Sigmoid colon (tissue), 7 donors: ENCODE measurements around the gene C1orf21. TPM values are rescaled to one million over a fixed set of nuclear protein-coding genes. Genes with fewer than 3 reads are reported as not detected.

Experiments
- DNase-seq: peaks from one replicate; pipeline ENCODE4 v3.0.0-alpha.2; 2019
- H3K27ac ChIP-seq, 4 donors: fragments of 200-600 bp; sonication (generic); one replicate each; pipeline ENCODE4 v1.5.1; 2016 to 2019; ENCODE audit warnings: mild to moderate bottlenecking in 1 of 4
- H3K27me3 ChIP-seq, 3 donors: fragments of 200-600 bp; sonication (generic); one replicate each; pipeline ENCODE4 v1.5.1; 2019; ENCODE audit warnings: mild to moderate bottlenecking in 1 of 3
- H3K36me3 ChIP-seq, 4 donors: fragments of 200-600 bp; sonication (generic); one replicate each; pipeline ENCODE4 v1.5.1; 2016 to 2019
- H3K4me1 ChIP-seq, 4 donors: fragments of 200-600 bp; sonication (generic); one replicate each; pipeline ENCODE4 v1.5.1; 2017 to 2019
- H3K4me3 ChIP-seq, 4 donors: fragments of 200-600 bp; sonication (generic); one replicate each; pipeline ENCODE4 v1.5.1; 2017 to 2019; ENCODE audit warnings: mild to moderate bottlenecking in 2 of 4, moderate library complexity in 1 of 4
- H3K9me3 ChIP-seq, 4 donors: fragments of 200-600 bp in 3 of 4; sonication (generic) in 3 of 4; one replicate each; pipeline versions ENCODE4 v1.5.1 to v1.6.1; 2013 to 2019
- EP300 ChIP-seq, 4 donors: sonication (generic); formaldehyde crosslinking; IDR thresholded peaks; one replicate each; pipeline ENCODE4 v1.6.1; 2017; ENCODE audit warnings: antibody characterized with exemption in 4 of 4
- POLR2A ChIP-seq, 2 donors: fragments of 450-650 bp; IDR thresholded peaks; one replicate each; pipeline ENCODE4 v1.6.1; 2016; ENCODE audit warnings: antibody characterized with exemption in 2 of 2, mild to moderate bottlenecking in 2 of 2, moderate library complexity in 2 of 2
- POLR2AphosphoS5 ChIP-seq, 4 donors: sonication (generic); formaldehyde crosslinking; IDR thresholded peaks; one replicate each; pipeline ENCODE4 v1.6.1; 2017; ENCODE audit warnings: antibody characterized with exemption in 4 of 4
- WGBS, 2 donors: extraction: QIAGEN DNeasy Blood & Tissue Kit; methylation state at CpG; one replicate each; pipeline ENCODE4 v1.1.7; 2013; 5-methylcytosine and 5-hydroxymethylcytosine counted together
- intact Hi-C: fragments of 100-400 bp; cut with DNase I; formaldehyde crosslinking; loops from one replicate; pipeline ENCODE4 v1.15.1; 2023
- polyA plus RNA-seq, 3 donors: library from polyadenylated mRNA; stranded (reverse); fragments of 200-250 nt; gene quantifications; one replicate each; pipeline ENCODE4 v1.2.3, GENCODE V29; 2013
- total RNA-seq, 4 donors: library from RNA; depleted of rRNA; stranded (reverse); fragments of >200 nt; gene quantifications; one replicate each; pipeline ENCODE4 v1.1.0, GENCODE V29; 2016
- TF ChIP-seq, protein P1 (sequence below), 4 experiments: fragments of 450-650 bp in 3 of 4; fragments of 200-600 bp in 1 of 4; IDR thresholded peaks; one replicate each; pipeline ENCODE4 v1.5.1; 2016 to 2019; ENCODE audit warnings: antibody characterized with exemption in 4 of 4, mild to moderate bottlenecking in 3 of 4, moderate library complexity in 2 of 4
- donor health status: healthy with polysubstance abuse.
- donor health status: Bipolar disorder and iron deficiency.
- donor health status: healthy.

Gene C1orf21
- total and polyA plus RNA-seq, 7 donors: 39.5 to 109 (median 80.0) TPM

DNA sequence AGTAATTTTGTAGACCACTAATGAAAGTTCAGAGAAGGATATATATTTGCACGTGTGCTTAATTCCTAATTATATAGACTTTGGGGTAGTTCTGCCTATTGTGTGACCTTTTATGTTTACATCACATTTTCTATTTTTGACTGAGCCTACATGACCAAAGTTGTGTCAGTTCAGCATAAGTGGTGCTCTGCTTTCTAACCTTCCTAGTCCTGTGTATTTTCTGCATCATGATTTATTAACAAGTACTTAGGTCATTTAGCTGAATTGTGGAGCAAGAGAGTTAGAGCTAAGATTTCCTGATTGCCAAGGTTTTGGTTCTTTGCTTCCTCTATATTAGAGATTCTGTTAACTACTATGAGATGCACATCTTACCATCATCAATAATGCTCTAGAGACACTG, 176.0 kb downstream of the C1orf21 start:
- H3K27ac ChIP-seq: peak overlapping the region; percentile 31 to 54 (median 46)
- H3K27me3 ChIP-seq: no peaks in the 10 kb centered on the region
- TF ChIP-seq, protein P1, sequence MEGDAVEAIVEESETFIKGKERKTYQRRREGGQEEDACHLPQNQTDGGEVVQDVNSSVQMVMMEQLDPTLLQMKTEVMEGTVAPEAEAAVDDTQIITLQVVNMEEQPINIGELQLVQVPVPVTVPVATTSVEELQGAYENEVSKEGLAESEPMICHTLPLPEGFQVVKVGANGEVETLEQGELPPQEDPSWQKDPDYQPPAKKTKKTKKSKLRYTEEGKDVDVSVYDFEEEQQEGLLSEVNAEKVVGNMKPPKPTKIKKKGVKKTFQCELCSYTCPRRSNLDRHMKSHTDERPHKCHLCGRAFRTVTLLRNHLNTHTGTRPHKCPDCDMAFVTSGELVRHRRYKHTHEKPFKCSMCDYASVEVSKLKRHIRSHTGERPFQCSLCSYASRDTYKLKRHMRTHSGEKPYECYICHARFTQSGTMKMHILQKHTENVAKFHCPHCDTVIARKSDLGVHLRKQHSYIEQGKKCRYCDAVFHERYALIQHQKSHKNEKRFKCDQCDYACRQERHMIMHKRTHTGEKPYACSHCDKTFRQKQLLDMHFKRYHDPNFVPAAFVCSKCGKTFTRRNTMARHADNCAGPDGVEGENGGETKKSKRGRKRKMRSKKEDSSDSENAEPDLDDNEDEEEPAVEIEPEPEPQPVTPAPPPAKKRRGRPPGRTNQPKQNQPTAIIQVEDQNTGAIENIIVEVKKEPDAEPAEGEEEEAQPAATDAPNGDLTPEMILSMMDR (IDR thresholded peaks at IDR 0.05): no peak
- TF ChIP-seq POLR2AphosphoS5 (IDR thresholded peaks at IDR 0.05) (peak in 1 of 4 donors; percentile 31), POLR2A (IDR thresholded peaks at IDR 0.05) (no peak), EP300 (IDR thresholded peaks at IDR 0.05) (no peak)
- H3K4me3 ChIP-seq: no peak overlapping the region
- H3K4me1 ChIP-seq: peaks cover 0 to 27% (median 23%) of the 10 kb centered on the region in 4 donors
- 41 to 56% methylated on average over 1 of the region's 1 CpG for WGBS, 2 donors
- DNase-seq: no peak
- H3K36me3 ChIP-seq: no peaks in the 10 kb centered on the region
- no peaks in the 10 kb centered on the region for H3K9me3 ChIP-seq
- intact Hi-C loops: loop anchor here (5.0 kb wide), 2 partner anchors 176 to 486 kb away; partner anchors contain the start of gene C1orf21

DNA sequence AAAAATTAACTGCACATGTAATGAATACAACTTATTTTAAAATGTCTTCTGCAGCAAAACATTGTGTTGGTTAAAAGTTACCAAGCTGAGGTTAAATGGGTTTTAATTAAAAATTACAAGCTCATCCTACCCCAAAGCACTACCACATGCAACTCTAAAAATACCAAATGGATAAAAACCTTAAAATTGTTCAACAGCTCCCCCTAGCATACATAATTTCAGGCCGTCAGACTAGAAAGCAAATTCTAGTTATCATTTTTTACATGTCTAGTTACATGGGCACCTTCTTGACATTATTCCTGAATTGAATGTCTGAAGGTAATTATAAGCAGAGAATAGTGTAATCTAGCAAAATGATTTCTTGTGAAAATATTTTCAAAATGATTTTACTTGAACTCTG, 176.5 kb downstream of the C1orf21 start:
- Histone ChIP-seq H3K27ac (peak overlapping the region in 2 of 4 donors; percentile 31 to 54), H3K36me3 (no peaks in the 10 kb centered on the region), H3K27me3 (no peaks in the 10 kb centered on the region), H3K4me3 (no peak overlapping the region), H3K4me1 (peaks cover 0 to 27% (median 23%) of the 10 kb centered on the region in 4 donors), H3K9me3 (no peaks in the 10 kb centered on the region)
- no peak for DNase-seq
- TF ChIP-seq, protein P1 (IDR thresholded peaks at IDR 0.05): peak in 3 of 4 experiments; percentile 14 to 49 (median 32)
- no peak for TF ChIP-seq EP300 (IDR thresholded peaks at IDR 0.05)
- no peak for TF ChIP-seq POLR2A (IDR thresholded peaks at IDR 0.05)
- intact Hi-C loops: loop anchor here (5.0 kb wide), 2 partner anchors 176 to 486 kb away; partner anchors contain the start of gene C1orf21
- 13 to 24% methylated on average over 1 of the region's 1 CpG for WGBS, 2 donors

DNA sequence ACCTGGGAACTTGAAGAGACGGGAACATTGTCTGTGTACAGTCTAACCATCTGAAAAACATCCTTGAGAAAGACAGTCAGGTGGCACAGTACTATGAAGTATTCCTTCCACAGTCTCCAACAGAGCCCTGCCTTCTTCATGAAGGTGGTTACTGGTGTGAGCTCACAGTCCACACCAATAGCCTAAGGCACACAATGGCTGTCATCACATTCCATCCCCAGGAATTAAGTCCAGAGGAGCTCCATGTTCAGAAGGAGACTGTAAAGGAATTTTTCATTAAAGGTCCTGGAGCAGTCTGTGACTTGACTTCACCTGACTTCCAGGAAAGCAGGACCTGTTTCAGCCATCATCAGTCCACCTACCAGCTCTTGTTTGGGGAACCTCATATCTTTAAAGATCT, 180.2 kb downstream of the C1orf21 start:
- DNase-seq: no peak
- intact Hi-C loops: no loop called here
- Histone ChIP-seq H3K9me3 (no peaks in the 10 kb centered on the region), H3K4me3 (no peak overlapping the region), H3K27me3 (no peaks in the 10 kb centered on the region), H3K27ac (no peak overlapping the region), H3K36me3 (no peaks in the 10 kb centered on the region), H3K4me1 (peaks cover 0 to 21% (median 14%) of the 10 kb centered on the region in 4 donors)
- 96 to 97% methylated on average over 1 of the region's 1 CpG for WGBS, 2 donors
- TF ChIP-seq POLR2AphosphoS5 (IDR thresholded peaks at IDR 0.05) (no peak), EP300 (IDR thresholded peaks at IDR 0.05) (no peak), POLR2A (IDR thresholded peaks at IDR 0.05) (no peak)
- TF ChIP-seq, protein P1 (IDR thresholded peaks at IDR 0.05): no peak

DNA sequence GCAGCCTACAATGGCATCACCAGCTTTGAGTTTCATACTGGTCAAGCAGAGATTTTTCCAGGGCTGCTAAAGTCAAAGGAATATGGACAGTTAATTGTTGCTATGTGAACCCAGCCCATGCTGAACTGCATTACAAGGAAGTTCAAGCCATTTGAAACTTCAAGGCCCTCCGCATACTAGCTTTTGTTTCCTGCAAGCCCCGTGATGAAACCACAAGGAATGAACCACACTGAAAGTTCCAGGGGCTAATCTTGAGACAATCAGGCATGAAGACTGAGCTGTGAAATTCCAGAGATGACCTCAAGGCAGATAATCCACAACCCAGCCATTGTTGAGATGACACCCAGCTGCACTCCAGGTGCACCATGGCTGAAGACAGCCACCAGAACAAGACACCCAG, 180.8 kb downstream of the C1orf21 start:
- intact Hi-C loops: no loop called here
- TF ChIP-seq POLR2A (IDR thresholded peaks at IDR 0.05): no peak
- TF ChIP-seq POLR2AphosphoS5 (IDR thresholded peaks at IDR 0.05): no peak
- TF ChIP-seq, protein P1 (IDR thresholded peaks at IDR 0.05): no peak
- no peak for TF ChIP-seq EP300 (IDR thresholded peaks at IDR 0.05)
- DNase-seq: no peak
- Histone ChIP-seq H3K9me3 (no peaks in the 10 kb centered on the region), H3K4me1 (peaks cover 0 to 15% (median 8%) of the 10 kb centered on the region in 4 donors), H3K36me3 (no peaks in the 10 kb centered on the region), H3K27me3 (no peaks in the 10 kb centered on the region), H3K4me3 (no peak overlapping the region), H3K27ac (no peak overlapping the region)
- 64 to 81% methylated on average over 2 of the region's 2 CpGs for WGBS, 2 donors

DNA sequence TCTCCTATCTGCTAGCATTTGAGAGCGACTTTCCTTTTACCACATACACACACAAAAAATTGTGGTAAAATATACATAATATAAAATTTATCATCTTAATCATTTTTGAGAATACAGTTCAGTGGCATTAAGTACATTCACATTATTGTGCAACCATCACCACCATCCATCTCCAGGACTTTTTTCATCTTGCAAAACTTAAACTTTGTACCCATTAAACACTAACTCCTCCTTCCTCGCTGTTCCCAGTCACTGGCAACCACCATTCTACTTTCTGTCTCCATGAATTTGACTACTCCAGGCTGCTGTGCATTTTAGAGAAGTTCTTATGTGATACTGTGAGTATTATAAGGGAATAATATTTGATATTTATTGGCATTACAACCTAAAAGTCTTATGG, 181.3 kb downstream of the C1orf21 start:
- intact Hi-C loops: no loop called here
- TF ChIP-seq POLR2AphosphoS5 (IDR thresholded peaks at IDR 0.05) (no peak), EP300 (IDR thresholded peaks at IDR 0.05) (no peak), POLR2A (IDR thresholded peaks at IDR 0.05) (no peak)
- TF ChIP-seq, protein P1 (IDR thresholded peaks at IDR 0.05): no peak
- no peak for DNase-seq
- no peak overlapping the region for H3K4me3 ChIP-seq
- H3K36me3 ChIP-seq: no peaks in the 10 kb centered on the region
- WGBS, 2 donors: 55 to 79% methylated on average over 2 of the region's 2 CpGs
- H3K9me3 ChIP-seq: no peaks in the 10 kb centered on the region
- H3K4me1 ChIP-seq: peaks cover 0 to 10% (median 4%) of the 10 kb centered on the region in 4 donors
- no peaks in the 10 kb centered on the region for H3K27me3 ChIP-seq
- H3K27ac ChIP-seq: no peak overlapping the region
